Motor neuron (in vitro differentiated cells): ENCODE results near the gene SLC16A2. TPM values are rescaled to one million over a fixed set of nuclear protein-coding genes. Genes with fewer than 3 reads are reported as not detected.

Experiments used
- ATAC-seq, 8 experiments: fragments of 200-7000 bp; cut with Tn5 transposase; replicated peaks in 6 of 8; 2 replicates each; pipeline ENCODE4 v1.8.0; 2021; ENCODE audit warnings: mild to moderate bottlenecking in 8 of 8, moderate library complexity in 8 of 8
- H3K27ac ChIP-seq, 2 donors: fragments of 250-450 bp; sonication (Bioruptor Pico); 2 replicates each; pipeline ENCODE4 v1.9.0; 2021; ENCODE audit warnings: antibody characterized with exemption in 2 of 2, mild to moderate bottlenecking in 2 of 2, moderate library complexity in 1 of 2
- H3K4me1 ChIP-seq, 2 donors: fragments of 250-450 bp; sonication (Bioruptor Pico); replicated peaks in 1 of 2; 2 replicates each; pipeline ENCODE4 v1.6.1; 2021; ENCODE audit warnings: antibody characterized with exemption in 2 of 2, mild to moderate bottlenecking in 2 of 2, moderate library complexity in 1 of 2
- H3K4me3 ChIP-seq, 5 donors: fragments of 250-450 bp; sonication (Bioruptor Pico); 2 replicates each; pipeline ENCODE4 v1.9.0; 2021; ENCODE audit warnings: antibody characterized with exemption in 5 of 5, mild to moderate bottlenecking in 5 of 5, moderate library complexity in 4 of 5
- WGBS, 10 experiments: fragments of 450-650 bp; shearing (Covaris generic); methylation state at CpG; one replicate each; pipeline ENCODE4 v1.0.0; 2022; 5-methylcytosine and 5-hydroxymethylcytosine counted together
- in situ Hi-C, 9 experiments: fragments of 400-800 bp; cut with MboI; loops; one replicate each; pipeline ENCODE4 v1.15.0; 2021; ENCODE audit warnings: low sequenced_read_pairs in 9 of 9, low pct_unique_long_range_greater_than_20kb in 2 of 9; ENCODE audit not compliant: unreplicated experiment in 9 of 9
- total RNA-seq, 8 experiments: library from RNA; unstranded; fragments of 300-600 nt; gene quantifications; 2 replicates each; pipeline versions ENCODE4 v1.2.3 to v1.2.4, GENCODE V29; 2022

The SLC16A2 gene
- total RNA-seq, result 10 to 100 TPM in 3 of 8 experiments, 1 to 10 TPM in 5; 1.9 to 22.9 (median 8.4) TPM

DNA sequence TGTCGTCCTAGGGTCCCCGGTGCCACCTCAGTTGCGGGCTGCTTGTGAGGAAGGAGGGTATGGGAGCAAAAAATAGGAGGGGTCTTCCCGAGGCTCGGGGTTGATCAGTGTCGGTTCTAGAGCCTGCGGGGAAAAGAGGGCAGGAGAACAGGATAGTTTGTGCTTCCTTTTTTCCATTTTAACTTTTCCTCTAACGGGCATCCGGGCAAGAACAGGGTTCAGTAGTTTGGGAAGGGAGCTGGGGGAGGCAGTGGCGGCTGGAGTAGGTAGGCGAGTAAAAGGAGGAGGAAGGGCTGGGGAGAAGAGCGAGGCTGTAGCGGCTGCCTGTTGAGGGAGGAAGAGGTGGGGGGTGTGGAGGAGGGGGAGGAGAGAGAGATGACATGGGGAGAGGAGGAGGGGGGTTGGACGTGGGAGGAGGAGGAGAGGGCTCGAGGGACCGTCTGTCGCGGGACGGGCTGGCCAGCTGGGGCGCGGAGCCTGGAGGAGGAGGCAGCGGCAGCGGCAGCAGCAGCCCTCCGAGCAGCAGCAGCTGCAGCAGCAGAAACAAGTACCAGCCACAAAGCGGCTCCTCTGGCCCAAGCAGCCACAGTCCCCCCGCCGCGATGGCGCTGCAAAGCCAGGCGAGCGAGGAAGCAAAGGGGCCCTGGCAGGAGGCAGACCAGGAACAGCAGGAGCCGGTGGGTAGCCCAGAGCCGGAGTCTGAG is at the start of gene SLC16A2:
Gene SLC16A2, plus strand, starts transcription at position 458 of the 704 bp plus-strand sequence. Its CDS starts 145 bp downstream, at position 603.
- WGBS, 10 experiments, result 12% methylated on average over 6 of the region's 33 CpGs; no CpG with 5 or more reads in 9 of the 10 experiments
- H3K4me1 ChIP-seq, result peaks cover 6 to 11% of the 10 kb centered on the region in 2 donors
- peak within 1 kb of the TSS; percentile 55 to 74 (median 61) for H3K4me3 ChIP-seq
- peak within 1 kb of the TSS; percentile 93 to 97 for H3K27ac ChIP-seq
- peak; percentile 23 to 69 (median 55) for ATAC-seq
- in situ Hi-C loops, result no loop called here

DNA sequence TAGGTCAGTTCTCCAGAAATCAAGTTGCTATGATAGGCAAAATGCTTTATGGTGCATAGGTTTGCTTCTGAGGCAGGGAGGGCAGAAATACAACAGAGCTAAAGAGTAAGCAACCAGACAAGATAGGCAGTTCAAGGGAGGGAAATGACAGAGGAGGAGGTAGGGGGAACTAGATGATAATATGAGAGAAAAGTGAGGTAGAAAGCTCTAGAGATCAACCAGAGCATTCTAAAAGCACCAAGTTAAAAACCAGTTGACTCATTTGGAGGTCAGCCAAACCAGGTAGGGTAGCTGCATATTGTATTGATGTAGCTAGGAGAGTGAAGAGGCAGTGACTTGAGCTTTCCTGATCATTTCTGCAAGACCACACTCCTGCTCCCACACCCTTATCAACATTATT is 49.0 kb upstream of the SLC16A2 start:
- Histone ChIP-seq H3K4me3 (no peak overlapping the region), H3K27ac (no peak overlapping the region), H3K4me1 (no peaks in the 10 kb centered on the region)
- ATAC-seq, result no peak
- in situ Hi-C loops, result no loop called here

DNA sequence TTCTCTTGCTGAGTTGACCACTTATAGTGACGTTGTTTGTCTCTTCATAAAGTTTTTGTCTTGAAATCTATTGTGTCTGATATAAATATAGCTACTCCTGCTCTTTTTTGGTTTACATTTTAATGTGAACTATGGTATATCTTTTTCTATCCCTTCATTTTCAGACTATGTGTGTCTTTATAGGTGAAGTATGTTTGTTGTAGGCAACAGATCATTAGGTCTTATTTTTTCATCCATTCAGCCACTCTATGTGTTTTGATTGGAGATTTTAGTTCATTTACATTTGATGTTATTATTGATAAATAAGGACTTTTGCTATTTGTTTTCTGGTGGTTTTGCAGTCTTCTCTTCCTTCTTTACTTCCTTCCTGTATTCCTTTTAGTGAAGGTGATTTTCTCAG is 44.0 kb upstream of the SLC16A2 start:
- Histone ChIP-seq H3K4me1 (no peaks in the 10 kb centered on the region), H3K27ac (no peak overlapping the region), H3K4me3 (no peak overlapping the region)
- in situ Hi-C loops, result loop anchor here in 1 of 9 experiments (25.0 kb wide), 1 partner anchor 160 kb away; no protein-coding TSS in a partner anchor
- 0 to 67% (median 38%) methylated on average over 1 of the region's 1 CpG; no CpG with 5 or more reads in 5 of the 10 experiments for WGBS, 10 experiments
- ATAC-seq, result no peak

DNA sequence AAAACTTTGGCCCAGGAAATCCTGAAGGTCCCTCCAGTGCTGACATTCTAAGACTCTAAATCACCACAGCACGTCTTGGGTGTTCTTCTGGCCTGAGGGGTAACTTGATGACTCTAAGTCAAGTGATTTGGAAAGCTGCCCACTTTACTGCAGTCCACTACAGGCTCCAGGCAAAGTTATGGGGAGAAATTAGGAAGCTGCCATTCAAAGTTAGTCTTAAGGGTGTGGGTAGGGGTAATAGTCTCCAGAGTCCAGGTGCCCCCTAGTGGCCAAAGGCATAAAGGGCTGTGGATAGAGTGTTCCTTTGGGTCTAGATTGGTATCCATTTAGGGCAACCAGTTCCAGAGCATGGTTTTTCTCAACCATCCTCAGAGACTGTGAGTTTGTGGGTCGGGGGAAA is 38.7 kb upstream of the SLC16A2 start:
- in situ Hi-C loops, result loop anchor here in 1 of 9 experiments (25.0 kb wide), 1 partner anchor 155 kb away; no protein-coding TSS in a partner anchor

DNA sequence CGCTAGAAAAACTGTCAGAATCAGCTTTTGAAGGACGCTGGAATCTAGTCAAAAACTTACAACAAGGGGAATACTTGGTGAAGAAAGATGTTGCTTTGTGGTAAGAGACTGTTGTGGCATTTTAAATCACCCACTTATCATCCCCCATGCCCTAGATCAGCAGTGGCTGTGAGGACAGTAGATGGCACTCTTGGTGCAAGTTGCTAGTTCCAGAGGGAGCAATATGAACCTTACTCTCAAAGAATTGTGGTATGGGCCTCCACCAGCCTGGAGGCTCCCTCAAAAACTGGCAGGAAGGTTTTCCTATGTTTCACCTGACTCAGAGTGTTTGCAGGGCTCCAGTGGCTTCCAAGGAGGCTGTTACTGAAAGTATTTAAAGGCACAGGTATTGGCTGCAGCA is 37.7 kb upstream of the SLC16A2 start:
- in situ Hi-C loops, result loop anchor here in 1 of 9 experiments (25.0 kb wide), 1 partner anchor 154 kb away; no protein-coding TSS in a partner anchor

More for the DNA sequence above, 38.7 kb upstream of the SLC16A2 start:
- 0 to 80% (median 10%) methylated on average over 1 to 2 of the region's 2 CpGs; no CpG with 5 or more reads in 6 of the 10 experiments for WGBS, 10 experiments
- Histone ChIP-seq H3K27ac (no peak overlapping the region), H3K4me1 (no peaks in the 10 kb centered on the region), H3K4me3 (no peak overlapping the region)
- ATAC-seq, result peak; percentile 45 to 95 (median 72)

DNA sequence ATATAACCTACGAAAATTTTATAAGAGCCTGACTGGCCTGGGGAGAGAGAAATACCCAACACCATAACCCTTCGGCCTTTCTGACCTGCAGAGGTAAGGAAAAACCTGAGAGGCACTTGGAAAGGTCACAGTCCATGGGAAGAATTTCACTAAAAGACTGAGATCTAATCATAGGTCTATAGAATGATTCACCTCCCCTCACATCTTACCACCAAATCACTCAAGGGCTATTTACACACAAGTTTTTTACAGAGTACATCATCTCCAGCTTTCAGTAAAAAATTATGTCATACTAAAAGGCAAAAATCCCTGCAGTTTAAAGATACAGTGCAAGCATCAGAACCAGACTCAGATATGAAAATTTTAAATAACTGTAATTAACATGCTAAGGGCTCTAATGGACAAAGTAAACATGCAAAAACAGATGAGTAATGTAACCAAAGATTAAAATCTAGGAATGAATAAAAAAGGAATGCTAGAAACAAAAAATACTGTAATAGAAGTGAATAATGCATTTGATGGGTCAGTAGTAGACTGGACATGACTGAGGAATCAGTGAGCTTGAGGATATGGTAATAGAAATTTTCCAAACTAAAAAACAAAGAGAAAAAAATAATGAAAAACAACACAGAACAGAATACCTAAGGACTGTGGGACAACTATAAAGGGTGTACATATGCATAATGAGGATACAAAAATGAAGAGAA is 32.1 kb upstream of the SLC16A2 start:
- in situ Hi-C loops, result loop anchor here in 1 of 9 experiments (25.0 kb wide), 1 partner anchor 148 kb away; no protein-coding TSS in a partner anchor
- 30 to 100% (median 41%) methylated on average over 1 to 2 of the region's 2 CpGs; no CpG with 5 or more reads in 6 of the 10 experiments for WGBS, 10 experiments
- ATAC-seq, result peak in 3 of 8 experiments; percentile 33 to 58 (median 51)
- Histone ChIP-seq H3K4me1 (no peaks in the 10 kb centered on the region), H3K4me3 (no peak overlapping the region), H3K27ac (no peak overlapping the region)

More for the DNA sequence above, 37.7 kb upstream of the SLC16A2 start:
- 0 to 17% methylated on average over 1 of the region's 2 CpGs; no CpG with 5 or more reads in 8 of the 10 experiments for WGBS, 10 experiments
- Histone ChIP-seq H3K4me3 (no peak overlapping the region), H3K4me1 (no peaks in the 10 kb centered on the region), H3K27ac (no peak overlapping the region)
- peak; percentile 42 to 90 (median 74) for ATAC-seq

DNA sequence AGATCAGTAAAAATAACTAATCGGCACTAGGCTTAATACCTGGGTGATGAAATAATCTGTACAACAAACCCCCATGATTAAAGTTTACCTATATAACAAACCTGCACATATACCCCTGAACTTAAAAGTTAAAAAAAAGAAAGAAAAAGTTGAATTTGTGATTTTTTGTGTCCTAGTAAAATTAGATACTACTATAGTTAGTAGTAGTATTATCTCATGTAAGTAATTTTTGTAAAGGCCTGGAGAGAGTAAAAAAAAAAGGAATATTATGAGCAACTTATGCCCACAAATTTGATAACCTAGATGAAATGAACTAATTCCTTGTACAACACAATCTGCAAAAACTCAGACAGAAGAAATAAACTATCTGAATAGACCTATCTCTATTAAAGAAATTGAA is 25.7 kb upstream of the SLC16A2 start:
- no peak for ATAC-seq
- WGBS, 10 experiments, result 71 to 100% (median 88%) methylated on average over 1 of the region's 1 CpG; no CpG with 5 or more reads in 6 of the 10 experiments
- Histone ChIP-seq H3K27ac (no peak overlapping the region), H3K4me1 (no peaks in the 10 kb centered on the region), H3K4me3 (no peak overlapping the region)
- in situ Hi-C loops, result loop anchor here in 1 of 9 experiments (25.0 kb wide), 1 partner anchor 142 kb away; no protein-coding TSS in a partner anchor

DNA sequence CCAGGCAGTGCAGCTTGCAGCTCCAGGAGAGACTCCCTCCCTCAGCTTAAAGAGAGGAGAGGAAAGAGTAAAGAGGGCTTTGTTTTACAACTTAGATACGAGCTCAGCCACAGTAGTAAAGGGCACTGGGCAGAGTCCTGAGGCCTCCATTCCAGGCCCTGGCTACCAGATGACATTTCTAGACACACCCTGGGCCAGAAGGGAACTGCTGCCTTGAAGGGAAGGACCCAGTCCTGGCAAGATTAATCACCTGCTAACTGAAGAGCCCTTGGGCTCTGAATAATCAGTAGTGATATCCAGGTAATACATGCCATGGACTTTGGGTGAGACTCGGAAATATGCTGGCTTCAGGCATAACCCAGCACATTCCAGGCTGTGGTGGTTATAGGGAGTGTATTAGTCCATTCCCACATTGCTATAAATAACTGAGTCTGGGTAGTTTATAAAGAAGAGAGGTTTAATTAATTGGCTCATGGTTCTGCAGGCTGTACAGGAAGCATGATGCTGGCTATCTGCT is 15.3 kb upstream of the SLC16A2 start:
- H3K4me1 ChIP-seq, result no peaks in the 10 kb centered on the region
- H3K4me3 ChIP-seq, result no peak overlapping the region
- peak in 3 of 8 experiments; percentile 33 to 71 (median 49) for ATAC-seq
- in situ Hi-C loops, result no loop called here
- 14 to 43% methylated on average over 1 of the region's 2 CpGs; no CpG with 5 or more reads in 8 of the 10 experiments for WGBS, 10 experiments
- no peak overlapping the region for H3K27ac ChIP-seq

DNA sequence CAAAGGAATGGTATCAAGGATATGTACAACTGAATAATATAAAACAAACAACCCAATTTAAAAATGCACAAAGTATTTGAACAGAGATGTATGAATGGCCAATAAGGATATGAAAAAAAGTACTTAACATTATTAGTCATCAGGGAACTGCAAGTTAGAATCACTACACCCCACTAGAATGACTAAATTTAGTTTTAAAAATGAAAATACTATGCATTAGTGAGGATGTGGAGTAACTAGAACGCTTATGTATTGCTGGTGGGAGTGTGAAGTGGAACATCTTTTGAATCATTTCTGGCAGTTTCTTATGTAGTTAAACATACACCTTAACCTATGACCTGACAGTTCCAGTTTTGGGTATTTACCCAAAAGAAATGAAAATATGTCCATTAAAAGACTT is 13.0 kb upstream of the SLC16A2 start:
- in situ Hi-C loops, result no loop called here
- Histone ChIP-seq H3K27ac (no peak overlapping the region), H3K4me3 (no peak overlapping the region), H3K4me1 (no peaks in the 10 kb centered on the region)
- 0 to 100% (median 42%) methylated on average over 1 of the region's 1 CpG; no CpG with 5 or more reads in 6 of the 10 experiments for WGBS, 10 experiments
- ATAC-seq, result peak in 2 of 8 experiments; percentile 64 to 67

DNA sequence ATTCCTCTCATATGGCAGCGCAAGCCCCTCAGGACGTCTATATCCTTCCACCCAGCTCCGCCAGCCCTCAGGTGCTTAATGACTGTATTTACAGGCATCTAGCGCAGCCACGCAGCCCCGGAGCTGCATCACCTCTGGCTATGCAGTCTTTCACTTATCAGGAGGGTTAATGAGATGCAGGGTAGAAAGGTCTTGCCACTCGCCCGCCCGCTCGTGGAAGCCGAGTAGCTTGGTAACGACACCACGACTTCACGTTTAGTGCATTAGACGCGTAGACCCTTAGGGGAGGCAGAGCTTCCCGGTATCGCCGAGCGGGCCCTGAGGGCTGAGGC is 1.5 kb upstream of the SLC16A2 start:
- peak overlapping the region; percentile 93 to 97 for H3K27ac ChIP-seq
- in situ Hi-C loops, result no loop called here
- ATAC-seq, result peak in 5 of 8 experiments; percentile 6 to 42 (median 32)
- H3K4me3 ChIP-seq, result peak overlapping the region; percentile 55 to 74 (median 61)
- 46% methylated on average over 3 of the region's 20 CpGs; no CpG with 5 or more reads in 9 of the 10 experiments for WGBS, 10 experiments
- H3K4me1 ChIP-seq, result peaks cover 6 to 11% of the 10 kb centered on the region in 2 donors

DNA sequence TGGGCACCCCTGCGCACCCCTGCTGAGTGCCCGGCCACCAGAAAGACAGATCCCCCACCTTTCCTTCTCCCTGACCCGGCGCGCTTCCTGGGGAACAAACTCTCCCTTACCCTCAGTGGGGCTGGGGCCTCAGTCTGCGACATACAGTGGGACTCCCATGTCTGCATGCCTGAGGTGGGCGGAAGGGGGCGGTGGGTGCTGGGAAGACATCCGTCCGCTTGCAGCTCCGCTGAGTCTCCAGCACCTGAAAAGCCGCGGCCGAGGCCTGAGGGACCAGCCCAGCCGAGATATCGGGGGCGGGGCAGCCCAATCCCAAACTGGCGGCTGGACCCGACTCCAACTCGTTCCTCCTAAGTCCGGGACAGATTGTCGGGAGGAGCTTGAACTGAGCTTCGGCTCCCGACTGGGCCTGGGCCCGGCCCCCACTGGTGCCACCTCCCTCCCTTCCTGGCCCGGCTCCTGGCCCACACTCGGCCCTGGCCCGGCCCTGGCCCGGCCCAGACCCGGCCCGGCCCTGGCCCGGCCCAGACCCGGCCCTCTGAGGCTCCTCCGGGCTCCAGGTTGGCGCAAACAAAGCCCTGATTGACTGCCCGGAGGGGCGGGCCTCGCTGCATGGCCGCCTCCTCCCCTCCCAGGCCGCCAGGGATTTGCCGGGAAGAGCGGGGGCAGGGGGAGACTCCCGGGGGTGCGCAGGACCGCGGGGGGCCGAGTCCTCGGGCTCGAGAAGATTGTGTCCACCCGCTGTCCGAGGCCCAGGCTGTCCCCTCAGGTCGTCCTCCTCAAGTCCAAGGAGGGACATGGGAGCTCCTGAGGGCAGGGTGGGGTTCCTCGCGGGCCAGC is 877 bp upstream of the SLC16A2 start:
- peaks cover 6 to 11% of the 10 kb centered on the region in 2 donors for H3K4me1 ChIP-seq
- H3K27ac ChIP-seq, result peak overlapping the region; percentile 93 to 97
- H3K4me3 ChIP-seq, result peak overlapping the region; percentile 55 to 74 (median 61)
- WGBS, 10 experiments, result no CpG with 5 or more reads among the region's 54 CpGs
- in situ Hi-C loops, result no loop called here
- ATAC-seq, result peak; percentile 45 to 63 (median 57)

DNA sequence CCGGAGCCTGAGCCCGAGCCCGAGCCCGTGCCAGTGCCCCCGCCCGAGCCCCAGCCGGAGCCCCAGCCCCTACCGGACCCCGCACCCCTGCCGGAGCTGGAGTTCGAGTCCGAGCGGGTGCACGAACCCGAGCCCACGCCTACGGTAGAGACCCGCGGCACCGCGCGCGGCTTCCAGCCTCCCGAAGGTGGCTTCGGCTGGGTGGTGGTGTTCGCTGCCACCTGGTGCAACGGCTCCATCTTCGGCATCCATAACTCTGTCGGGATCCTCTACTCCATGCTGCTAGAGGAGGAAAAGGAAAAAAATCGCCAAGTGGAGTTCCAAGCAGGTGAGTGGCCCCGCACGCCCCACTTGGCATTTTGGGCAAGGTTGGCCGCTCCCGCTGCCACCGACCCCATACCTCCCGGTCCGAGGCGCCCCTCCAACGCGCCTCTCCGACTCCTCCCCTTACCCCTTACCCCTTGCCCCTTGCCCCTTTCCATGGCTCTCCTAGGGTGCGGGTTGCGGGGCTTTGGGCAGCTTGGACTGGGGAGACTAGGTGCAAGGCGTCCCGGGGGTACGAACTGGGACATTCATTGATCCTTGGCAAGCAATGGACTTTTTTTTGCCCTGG is 553 bp downstream of the SLC16A2 start:
- peak in 2 of 8 experiments; percentile 1 to 3 for ATAC-seq
- H3K27ac ChIP-seq, result peak overlapping the region in 1 of 2 donors; percentile 22

More for the DNA sequence above, 553 bp downstream of the SLC16A2 start:
- in situ Hi-C loops, result no loop called here
- H3K4me1 ChIP-seq, result peaks cover 6 to 11% of the 10 kb centered on the region in 2 donors
- 0 to 60% methylated on average over 1 to 3 of the region's 46 CpGs; no CpG with 5 or more reads in 8 of the 10 experiments for WGBS, 10 experiments
- peak overlapping the region; percentile 55 to 74 (median 61) for H3K4me3 ChIP-seq
